VCaP (cell line): Measurements from ENCODE around the gene CABLES2.
"Not testable (repeated sequence)": the region's sequence is repeated elsewhere in the genome, so short reads cannot be mapped to it uniquely, and the experiment has no call there.

Source experiments
- H3K27ac ChIP-seq: fragments of 450-650 bp; 2 replicates; pipeline ENCODE4 v1.5.1; 2017
- TF ChIP-seq, protein P1 (sequence below): fragments of 450-650 bp; conservative IDR thresholded peaks from 2 replicates; pipeline ENCODE4 v1.5.1; 2017; ENCODE audit warnings: mild to moderate bottlenecking, moderate library complexity

CABLES2 gene

DNA sequence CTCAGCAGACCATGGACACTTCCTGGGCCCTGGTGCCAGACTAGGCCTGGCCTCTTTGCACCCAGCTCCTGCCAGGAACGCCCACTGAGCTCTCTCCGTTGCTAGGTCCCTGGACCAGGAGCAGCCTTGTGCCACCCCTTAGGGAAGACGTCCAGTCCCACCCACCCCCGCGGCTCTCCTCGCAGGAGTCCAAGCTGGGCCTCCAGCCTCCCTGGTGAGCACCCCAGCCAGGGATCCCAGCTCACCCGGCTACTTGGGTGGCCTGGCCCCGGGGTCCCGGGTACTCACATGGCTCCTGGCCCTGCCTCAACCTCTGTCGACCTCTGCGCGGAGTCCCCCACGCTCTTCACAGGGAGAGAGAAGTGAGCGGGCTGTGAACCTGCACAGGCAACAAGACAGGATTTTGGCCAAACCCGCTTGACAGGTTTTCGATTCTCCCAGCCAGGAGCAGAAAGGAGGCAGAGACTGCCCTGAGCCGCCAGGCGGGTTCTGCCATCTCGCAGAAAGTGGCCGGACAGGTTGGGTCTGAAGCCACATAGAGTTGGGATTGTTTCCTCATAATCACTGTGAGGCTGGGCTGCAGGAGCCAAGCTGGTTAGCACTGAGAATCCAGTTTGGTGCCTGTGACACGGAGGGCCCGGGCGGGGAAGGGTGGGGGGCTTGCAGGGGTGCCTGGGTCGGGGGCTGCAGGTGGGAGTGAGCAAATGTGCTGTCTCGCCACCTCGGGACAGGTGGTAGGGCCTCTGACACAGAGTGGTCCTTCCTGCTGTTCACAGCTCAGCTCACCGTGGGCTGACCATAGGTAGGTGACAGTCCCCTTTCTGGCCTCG is 20.3 kb upstream of the CABLES2 start, which contains the start of gene RBBP8NL:
Gene RBBP8NL (minus strand): TSS at position 368 of the 830 bp plus-strand sequence. CDS start 7,892 bp downstream, outside the sequence.
- TF ChIP-seq, protein P1, sequence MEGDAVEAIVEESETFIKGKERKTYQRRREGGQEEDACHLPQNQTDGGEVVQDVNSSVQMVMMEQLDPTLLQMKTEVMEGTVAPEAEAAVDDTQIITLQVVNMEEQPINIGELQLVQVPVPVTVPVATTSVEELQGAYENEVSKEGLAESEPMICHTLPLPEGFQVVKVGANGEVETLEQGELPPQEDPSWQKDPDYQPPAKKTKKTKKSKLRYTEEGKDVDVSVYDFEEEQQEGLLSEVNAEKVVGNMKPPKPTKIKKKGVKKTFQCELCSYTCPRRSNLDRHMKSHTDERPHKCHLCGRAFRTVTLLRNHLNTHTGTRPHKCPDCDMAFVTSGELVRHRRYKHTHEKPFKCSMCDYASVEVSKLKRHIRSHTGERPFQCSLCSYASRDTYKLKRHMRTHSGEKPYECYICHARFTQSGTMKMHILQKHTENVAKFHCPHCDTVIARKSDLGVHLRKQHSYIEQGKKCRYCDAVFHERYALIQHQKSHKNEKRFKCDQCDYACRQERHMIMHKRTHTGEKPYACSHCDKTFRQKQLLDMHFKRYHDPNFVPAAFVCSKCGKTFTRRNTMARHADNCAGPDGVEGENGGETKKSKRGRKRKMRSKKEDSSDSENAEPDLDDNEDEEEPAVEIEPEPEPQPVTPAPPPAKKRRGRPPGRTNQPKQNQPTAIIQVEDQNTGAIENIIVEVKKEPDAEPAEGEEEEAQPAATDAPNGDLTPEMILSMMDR, result 0 out of 2 replicates have a peak, but pooled peaks have one; percentile 12
- peak within 1 kb of the TSS; percentile 91 for H3K27ac ChIP-seq

DNA sequence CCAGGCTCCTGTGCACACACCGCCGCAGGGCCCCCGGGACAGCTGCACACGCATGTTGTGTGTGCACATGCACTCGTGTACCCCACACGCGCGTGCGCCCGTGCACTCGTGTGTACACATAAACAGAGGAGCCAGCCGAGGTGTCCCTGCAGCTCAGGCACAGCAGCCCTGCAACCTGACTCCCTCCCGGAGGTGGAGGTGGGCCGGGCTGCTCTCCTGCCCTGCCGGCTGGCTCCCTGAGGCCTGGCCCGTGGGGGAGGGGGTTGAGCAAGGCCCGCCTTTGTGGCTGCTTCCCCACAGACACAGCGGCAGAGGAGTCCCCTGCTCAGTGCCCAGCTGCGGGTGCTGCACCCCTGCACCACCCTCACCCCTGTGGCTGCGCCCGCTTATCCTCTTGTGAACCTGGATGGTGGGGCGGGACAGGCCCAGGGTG is 19.6 kb upstream of the CABLES2 start:
- H3K27ac ChIP-seq, result peak overlapping the region; percentile 91
- TF ChIP-seq, protein P1, result no peak

DNA sequence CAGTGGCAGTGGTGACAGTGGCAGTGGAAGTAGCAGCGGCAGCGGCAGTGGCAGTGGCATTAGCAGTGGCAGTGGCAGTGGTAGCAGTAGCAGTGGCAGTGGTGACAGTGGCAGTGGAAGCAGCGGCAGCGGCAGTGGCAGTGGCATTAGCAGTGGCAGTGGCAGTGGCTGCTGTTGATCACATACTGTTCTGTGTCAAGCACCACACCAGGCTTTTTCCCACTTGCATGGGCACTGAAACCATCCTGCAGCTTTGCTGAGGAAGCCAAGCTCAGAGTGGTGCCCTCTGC is 18.9 kb upstream of the CABLES2 start:
- H3K27ac ChIP-seq, result not testable (repeated sequence)

DNA sequence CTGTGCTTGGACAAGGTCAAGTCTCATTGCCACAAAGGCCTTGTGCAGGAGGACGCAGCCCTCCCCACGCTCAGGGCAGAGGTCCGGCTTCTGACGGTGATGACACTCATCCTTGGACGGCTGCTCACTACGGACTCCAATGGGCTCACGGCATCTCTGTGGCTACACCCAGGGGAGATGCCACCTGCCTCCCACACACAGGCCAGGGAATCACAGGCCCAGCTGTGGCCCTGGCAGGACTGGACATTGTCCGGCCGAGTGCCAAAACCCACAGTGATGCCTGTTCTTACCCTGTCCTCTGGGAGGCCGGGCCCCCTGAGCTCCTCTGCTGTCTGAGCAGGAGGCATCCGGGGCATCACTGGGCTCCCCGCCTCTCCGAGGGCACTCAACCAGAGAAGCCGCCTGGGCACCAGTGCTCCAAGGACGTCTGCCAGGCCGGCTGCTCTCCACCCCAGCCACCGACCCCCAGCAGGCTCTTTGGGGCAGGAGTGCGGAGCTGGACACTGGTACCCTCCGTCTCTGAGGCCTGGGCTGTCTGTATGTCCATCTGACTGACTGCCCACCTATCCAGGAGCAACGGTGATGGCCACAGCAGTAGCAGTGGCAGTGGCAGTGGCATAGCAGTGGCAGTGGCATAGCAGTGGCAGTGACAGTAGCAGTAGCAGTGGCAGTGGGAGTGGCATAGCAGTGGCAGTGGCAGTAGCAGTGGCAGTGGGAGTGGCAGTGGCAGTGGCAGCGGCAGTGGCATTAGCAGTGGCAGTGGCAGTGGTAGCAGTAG is 18.4 kb upstream of the CABLES2 start:
- TF ChIP-seq, protein P1, result no peak

DNA sequence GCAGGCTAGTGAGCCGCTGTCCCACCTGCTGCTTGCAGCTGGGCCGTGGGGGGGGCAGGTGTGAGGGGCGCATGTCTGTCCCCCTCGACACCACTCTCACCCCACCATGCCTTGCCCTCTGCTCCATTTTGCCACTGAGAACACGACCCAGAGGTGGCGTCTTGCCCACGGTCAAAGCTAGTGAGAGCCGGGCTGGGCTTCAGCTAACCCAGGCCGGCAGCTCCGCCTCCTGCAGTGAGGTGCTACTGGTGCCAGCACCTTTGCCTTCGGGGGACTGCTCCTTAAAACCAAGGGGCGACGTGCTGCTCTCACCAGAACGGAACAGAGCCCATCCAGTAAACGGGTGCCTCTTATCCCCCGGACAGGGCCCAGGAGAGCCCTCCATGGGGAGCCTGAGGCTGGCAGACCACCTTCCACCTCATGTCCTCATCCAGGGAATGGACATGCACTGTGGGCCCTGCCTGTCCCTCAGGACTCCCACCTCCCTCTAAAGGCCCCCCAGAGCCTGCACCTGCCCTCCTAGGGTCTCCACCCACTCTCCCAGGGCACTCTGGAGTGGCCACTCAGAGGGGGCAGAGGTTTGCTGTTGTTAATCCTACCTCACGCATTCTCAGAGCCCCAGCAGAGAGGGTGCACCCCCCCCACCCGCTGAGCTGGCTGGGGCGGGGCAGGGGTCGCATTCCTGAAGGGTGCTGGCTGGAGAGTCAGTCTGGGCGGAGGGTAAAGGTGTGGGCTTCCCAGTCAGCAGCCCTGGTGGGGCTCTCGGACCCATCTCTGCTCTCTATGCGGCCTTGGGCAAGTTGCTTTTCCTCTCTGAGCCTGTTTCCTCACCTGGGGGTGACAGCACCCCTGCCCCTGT is 17.4 kb upstream of the CABLES2 start:
- TF ChIP-seq, protein P1, result no peak

More for the DNA sequence above, 18.4 kb upstream of the CABLES2 start:
- no peak overlapping the region for H3K27ac ChIP-seq

DNA sequence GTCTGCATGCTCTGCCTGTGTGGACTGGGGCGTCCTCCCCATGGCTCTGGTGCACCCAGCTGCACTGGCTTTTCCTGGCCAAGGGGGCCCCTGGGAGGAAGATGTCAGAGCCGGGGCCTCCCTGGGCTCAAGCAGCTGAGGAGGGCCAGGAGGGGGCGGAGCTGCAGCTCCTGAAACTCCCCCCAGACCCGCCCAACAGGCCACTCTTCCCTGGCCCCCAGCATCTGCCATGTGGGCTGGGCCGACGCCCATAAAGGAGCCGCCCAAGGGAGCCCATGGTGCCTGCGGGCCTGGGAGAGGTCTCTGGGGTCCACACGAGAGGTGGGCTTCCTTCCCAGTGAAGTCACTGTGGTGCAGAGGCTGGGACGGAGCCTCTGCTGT is 16.2 kb upstream of the CABLES2 start:
- TF ChIP-seq, protein P1, result no peak
- H3K27ac ChIP-seq, result no peak overlapping the region

More for the DNA sequence above, 17.4 kb upstream of the CABLES2 start:
- H3K27ac ChIP-seq, result no peak overlapping the region

DNA sequence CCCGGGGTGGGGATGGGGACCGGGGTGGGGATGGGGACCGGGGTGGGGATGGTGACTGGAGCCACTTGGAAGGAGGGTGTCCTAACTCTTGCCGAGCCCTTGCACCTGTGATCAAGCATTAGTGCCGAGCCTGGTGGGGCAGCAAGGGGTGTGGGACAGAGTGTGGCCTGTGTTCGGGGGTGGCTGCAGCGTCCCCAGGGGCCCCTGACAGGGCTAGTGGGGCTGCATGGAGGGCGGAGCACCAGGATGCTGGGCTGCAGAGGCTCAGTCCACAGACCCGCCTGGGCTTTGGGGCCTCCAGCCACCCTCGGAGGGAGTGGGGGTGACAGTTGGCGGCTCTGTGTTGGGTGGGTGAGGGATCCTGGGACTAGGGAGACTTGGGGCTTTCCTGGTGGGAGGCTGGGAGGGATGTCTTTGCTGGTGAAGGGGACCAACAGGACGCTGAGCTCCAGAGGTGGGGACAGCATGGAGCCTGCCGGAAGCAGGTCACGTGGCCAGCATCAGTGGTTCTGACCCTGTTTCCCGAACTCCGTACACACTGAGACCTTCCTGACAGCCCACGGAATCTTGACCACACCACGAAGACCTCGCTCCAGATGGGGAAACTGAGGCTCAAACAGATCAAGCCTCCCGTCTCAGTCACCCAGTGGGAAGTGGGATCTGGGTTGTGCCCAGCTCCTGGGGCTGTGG is 15.7 kb upstream of the CABLES2 start:
- H3K27ac ChIP-seq, result no peak overlapping the region
- TF ChIP-seq, protein P1, result no peak
